Tibial nerve (tissue), 4 donors: ENCODE measurements around the gene NANOG. TPM values are rescaled to one million over a fixed set of nuclear protein-coding genes. Genes with fewer than 3 reads are reported as not detected.

Experiments used
- small RNA-seq: library from RNA; depleted of rRNA; stranded (forward); fragments of <200 nt; gene quantifications from one replicate; pipeline ENCODE3, GENCODE V24; 2016
- total RNA-seq, 4 donors: library from RNA; depleted of rRNA; stranded (reverse); fragments of >200 nt; gene quantifications; one replicate each; pipeline ENCODE4 v1.1.0, GENCODE V29; 2016

NANOG gene
- total RNA-seq, 4 donors from 2014 or later, result 0.20 to 0.87 (median 0.84) TPM; not detected in 1

Small RNA genes within 50 kb of the gene (small RNA-seq; reads per million reads assigned to genes)
- gene RF00019, result not detected

Other genes starting within 250 kb of the NANOG start
- gene APOBEC1, start 123.5 kb upstream of the NANOG start, total RNA-seq, result not detected
- not detected for gene GDF3, start 93.6 kb upstream of the NANOG start, total RNA-seq
- gene DPPA3, start 78.0 kb upstream of the NANOG start, total RNA-seq, result not detected
- not detected for gene CLEC4C, start 42.0 kb upstream of the NANOG start, total RNA-seq
- not detected for gene NANOGNB, start 24.2 kb upstream of the NANOG start, total RNA-seq
- gene SLC2A14, start 83.5 kb downstream of the NANOG start, total RNA-seq, result 10 to 100 TPM in 1 of 4 donors, 1 to 10 TPM in 2, not detected in 1; 3.7 to 26.7 (median 4.4) TPM
- 100 to 1,000 TPM in 3 of 4 donors, 10 to 100 TPM in 1; 83.4 to 262 (median 115) TPM for gene SLC2A3, start 146.8 kb downstream of the NANOG start, total RNA-seq
- gene FOXJ2, start 243.3 kb downstream of the NANOG start, total RNA-seq, result 10 to 100 TPM; 19.4 to 24.7 (median 20.1) TPM